Measurements from ENCODE around the gene TAB2.

The TAB2 gene

GRCh38 chr6:149317644-149318571, at the start of gene TAB2:
Gene TAB2 (plus strand): TSS chr6:149317712. CDS start chr6:149369998, 52,286 bp downstream.
- Histone ChIP-seq H3K4me1 (ENCODE audit: control insufficient read depth in 2 of 2, insufficient read depth in 2 of 2, low read length in 2 of 2) (peaks cover 5% of the 10 kb centered on the region in 2 donors), H3K4me3 (ENCODE audit: low read length in 2 of 2) (peak within 1 kb of the TSS; percentile 91 to 93), H3K27ac (ENCODE audit: low read depth in 2 of 2, low read length in 2 of 2) (peak within 1 kb of the TSS; percentile 95 to 99), H3K9me3 (ENCODE audit: control insufficient read depth in 2 of 2, low read length in 2 of 2) (no peaks in the 10 kb centered on the region), H3K9ac (ENCODE audit: low read depth in 1 of 2, low read length in 2 of 2) (peak within 1 kb of the TSS; percentile 86 to 97), H3K36me3 (ENCODE audit: control insufficient read depth in 2 of 2, insufficient read depth in 2 of 2, low read length in 2 of 2) (no peaks in the 10 kb centered on the region), H3K27me3 (ENCODE audit: control insufficient read depth in 2 of 2, insufficient read depth in 2 of 2, low read length in 2 of 2) (no peaks in the 10 kb centered on the region)

- Histone ChIP-seq H3K4me3 (ENCODE audit: low read length in 2 of 2) (no peak overlapping the region), H3K27me3 (ENCODE audit: control insufficient read depth in 2 of 2, insufficient read depth in 2 of 2, low read length in 2 of 2) (no peaks in the 10 kb centered on the region), H3K9me3 (ENCODE audit: control insufficient read depth in 2 of 2, low read length in 2 of 2) (no peaks in the 10 kb centered on the region), H3K4me1 (ENCODE audit: control insufficient read depth in 2 of 2, insufficient read depth in 2 of 2, low read length in 2 of 2) (no peaks in the 10 kb centered on the region), H3K36me3 (ENCODE audit: control insufficient read depth in 2 of 2, insufficient read depth in 2 of 2, low read length in 2 of 2) (no peaks in the 10 kb centered on the region), H3K27ac (ENCODE audit: low read depth in 2 of 2, low read length in 2 of 2) (no peak overlapping the region), H3K9ac (ENCODE audit: low read depth in 1 of 2, low read length in 2 of 2) (no peak overlapping the region)
These were observed 49.4 kb upstream of the TAB2 start for GRCh38 chr6:149268146-149268545.

- no peak overlapping the region for H3K4me3 ChIP-seq (ENCODE audit: low read length in 2 of 2)
- no peaks in the 10 kb centered on the region for H3K27me3 ChIP-seq (ENCODE audit: control insufficient read depth in 2 of 2, insufficient read depth in 2 of 2, low read length in 2 of 2)
- no peak overlapping the region for H3K27ac ChIP-seq (ENCODE audit: low read depth in 2 of 2, low read length in 2 of 2)
- H3K9me3 ChIP-seq (ENCODE audit: control insufficient read depth in 2 of 2, low read length in 2 of 2) = no peaks in the 10 kb centered on the region
- no peaks in the 10 kb centered on the region for H3K4me1 ChIP-seq (ENCODE audit: control insufficient read depth in 2 of 2, insufficient read depth in 2 of 2, low read length in 2 of 2)
- H3K36me3 ChIP-seq (ENCODE audit: control insufficient read depth in 2 of 2, insufficient read depth in 2 of 2, low read length in 2 of 2) = no peaks in the 10 kb centered on the region
- no peak overlapping the region for H3K9ac ChIP-seq (ENCODE audit: low read depth in 1 of 2, low read length in 2 of 2)
These were observed 48.7 kb upstream of the TAB2 start for GRCh38 chr6:149268768-149269167.

- Histone ChIP-seq H3K27ac (ENCODE audit: low read depth in 2 of 2, low read length in 2 of 2) (no peak overlapping the region), H3K36me3 (ENCODE audit: control insufficient read depth in 2 of 2, insufficient read depth in 2 of 2, low read length in 2 of 2) (no peaks in the 10 kb centered on the region), H3K9ac (ENCODE audit: low read depth in 1 of 2, low read length in 2 of 2) (no peak overlapping the region), H3K27me3 (ENCODE audit: control insufficient read depth in 2 of 2, insufficient read depth in 2 of 2, low read length in 2 of 2) (no peaks in the 10 kb centered on the region), H3K9me3 (ENCODE audit: control insufficient read depth in 2 of 2, low read length in 2 of 2) (no peaks in the 10 kb centered on the region), H3K4me1 (ENCODE audit: control insufficient read depth in 2 of 2, insufficient read depth in 2 of 2, low read length in 2 of 2) (no peaks in the 10 kb centered on the region), H3K4me3 (ENCODE audit: low read length in 2 of 2) (no peak overlapping the region)
These were observed 46.9 kb upstream of the TAB2 start for GRCh38 chr6:149270616-149271015.

- H3K9me3 ChIP-seq (ENCODE audit: control insufficient read depth in 2 of 2, low read length in 2 of 2) = no peaks in the 10 kb centered on the region
- H3K27me3 ChIP-seq (ENCODE audit: control insufficient read depth in 2 of 2, insufficient read depth in 2 of 2, low read length in 2 of 2) = no peaks in the 10 kb centered on the region
- H3K36me3 ChIP-seq (ENCODE audit: control insufficient read depth in 2 of 2, insufficient read depth in 2 of 2, low read length in 2 of 2) = no peaks in the 10 kb centered on the region
- H3K9ac ChIP-seq (ENCODE audit: low read depth in 1 of 2, low read length in 2 of 2) = no peak overlapping the region
- H3K27ac ChIP-seq (ENCODE audit: low read depth in 2 of 2, low read length in 2 of 2) = no peak overlapping the region
- H3K4me3 ChIP-seq (ENCODE audit: low read length in 2 of 2) = no peak overlapping the region
- no peaks in the 10 kb centered on the region for H3K4me1 ChIP-seq (ENCODE audit: control insufficient read depth in 2 of 2, insufficient read depth in 2 of 2, low read length in 2 of 2)
These were observed 45.9 kb upstream of the TAB2 start for GRCh38 chr6:149271348-149272340.

- Histone ChIP-seq H3K27ac (ENCODE audit: low read depth in 2 of 2, low read length in 2 of 2) (no peak overlapping the region), H3K4me3 (ENCODE audit: low read length in 2 of 2) (no peak overlapping the region), H3K9me3 (ENCODE audit: control insufficient read depth in 2 of 2, low read length in 2 of 2) (no peaks in the 10 kb centered on the region), H3K9ac (ENCODE audit: low read depth in 1 of 2, low read length in 2 of 2) (no peak overlapping the region), H3K27me3 (ENCODE audit: control insufficient read depth in 2 of 2, insufficient read depth in 2 of 2, low read length in 2 of 2) (no peaks in the 10 kb centered on the region), H3K4me1 (ENCODE audit: control insufficient read depth in 2 of 2, insufficient read depth in 2 of 2, low read length in 2 of 2) (no peaks in the 10 kb centered on the region), H3K36me3 (ENCODE audit: control insufficient read depth in 2 of 2, insufficient read depth in 2 of 2, low read length in 2 of 2) (no peaks in the 10 kb centered on the region)
These were observed 44.2 kb upstream of the TAB2 start for GRCh38 chr6:149273318-149273717.

GRCh38 chr6:149275621-149276020, 41.9 kb upstream of the TAB2 start:
- no peak overlapping the region for H3K9ac ChIP-seq (ENCODE audit: low read depth in 1 of 2, low read length in 2 of 2)
- H3K36me3 ChIP-seq (ENCODE audit: control insufficient read depth in 2 of 2, insufficient read depth in 2 of 2, low read length in 2 of 2) = no peaks in the 10 kb centered on the region
- H3K4me3 ChIP-seq (ENCODE audit: low read length in 2 of 2) = no peak overlapping the region
- no peak overlapping the region for H3K27ac ChIP-seq (ENCODE audit: low read depth in 2 of 2, low read length in 2 of 2)
- no peaks in the 10 kb centered on the region for H3K27me3 ChIP-seq (ENCODE audit: control insufficient read depth in 2 of 2, insufficient read depth in 2 of 2, low read length in 2 of 2)
- H3K4me1 ChIP-seq (ENCODE audit: control insufficient read depth in 2 of 2, insufficient read depth in 2 of 2, low read length in 2 of 2) = no peaks in the 10 kb centered on the region
- H3K9me3 ChIP-seq (ENCODE audit: control insufficient read depth in 2 of 2, low read length in 2 of 2) = no peaks in the 10 kb centered on the region

- no peaks in the 10 kb centered on the region for H3K9me3 ChIP-seq (ENCODE audit: control insufficient read depth in 2 of 2, low read length in 2 of 2)
- H3K27me3 ChIP-seq (ENCODE audit: control insufficient read depth in 2 of 2, insufficient read depth in 2 of 2, low read length in 2 of 2) = no peaks in the 10 kb centered on the region
- H3K4me1 ChIP-seq (ENCODE audit: control insufficient read depth in 2 of 2, insufficient read depth in 2 of 2, low read length in 2 of 2) = no peaks in the 10 kb centered on the region
- no peak overlapping the region for H3K4me3 ChIP-seq (ENCODE audit: low read length in 2 of 2)
- H3K27ac ChIP-seq (ENCODE audit: low read depth in 2 of 2, low read length in 2 of 2) = no peak overlapping the region
- no peaks in the 10 kb centered on the region for H3K36me3 ChIP-seq (ENCODE audit: control insufficient read depth in 2 of 2, insufficient read depth in 2 of 2, low read length in 2 of 2)
- no peak overlapping the region for H3K9ac ChIP-seq (ENCODE audit: low read depth in 1 of 2, low read length in 2 of 2)
These were observed 39.9 kb upstream of the TAB2 start for GRCh38 chr6:149277621-149278020.

- Histone ChIP-seq H3K9ac (ENCODE audit: low read depth in 1 of 2, low read length in 2 of 2) (no peak overlapping the region), H3K36me3 (ENCODE audit: control insufficient read depth in 2 of 2, insufficient read depth in 2 of 2, low read length in 2 of 2) (no peaks in the 10 kb centered on the region), H3K4me3 (ENCODE audit: low read length in 2 of 2) (no peak overlapping the region), H3K4me1 (ENCODE audit: control insufficient read depth in 2 of 2, insufficient read depth in 2 of 2, low read length in 2 of 2) (no peaks in the 10 kb centered on the region), H3K27ac (ENCODE audit: low read depth in 2 of 2, low read length in 2 of 2) (no peak overlapping the region), H3K9me3 (ENCODE audit: control insufficient read depth in 2 of 2, low read length in 2 of 2) (no peaks in the 10 kb centered on the region), H3K27me3 (ENCODE audit: control insufficient read depth in 2 of 2, insufficient read depth in 2 of 2, low read length in 2 of 2) (no peaks in the 10 kb centered on the region)
These were observed 38.5 kb upstream of the TAB2 start for GRCh38 chr6:149278997-149279396.

- Histone ChIP-seq H3K27ac (ENCODE audit: low read depth in 2 of 2, low read length in 2 of 2) (no peak overlapping the region), H3K27me3 (ENCODE audit: control insufficient read depth in 2 of 2, insufficient read depth in 2 of 2, low read length in 2 of 2) (no peaks in the 10 kb centered on the region), H3K9me3 (ENCODE audit: control insufficient read depth in 2 of 2, low read length in 2 of 2) (no peaks in the 10 kb centered on the region), H3K36me3 (ENCODE audit: control insufficient read depth in 2 of 2, insufficient read depth in 2 of 2, low read length in 2 of 2) (no peaks in the 10 kb centered on the region), H3K4me3 (ENCODE audit: low read length in 2 of 2) (no peak overlapping the region), H3K9ac (ENCODE audit: low read depth in 1 of 2, low read length in 2 of 2) (no peak overlapping the region), H3K4me1 (ENCODE audit: control insufficient read depth in 2 of 2, insufficient read depth in 2 of 2, low read length in 2 of 2) (no peaks in the 10 kb centered on the region)
These were observed 32.6 kb upstream of the TAB2 start for GRCh38 chr6:149284904-149285303.
